ENCODE data around the gene CDH22.
A peak's percentile ranks its signal among the peaks of the same experiment; 100 is the strongest.

The CDH22 gene

DNA sequence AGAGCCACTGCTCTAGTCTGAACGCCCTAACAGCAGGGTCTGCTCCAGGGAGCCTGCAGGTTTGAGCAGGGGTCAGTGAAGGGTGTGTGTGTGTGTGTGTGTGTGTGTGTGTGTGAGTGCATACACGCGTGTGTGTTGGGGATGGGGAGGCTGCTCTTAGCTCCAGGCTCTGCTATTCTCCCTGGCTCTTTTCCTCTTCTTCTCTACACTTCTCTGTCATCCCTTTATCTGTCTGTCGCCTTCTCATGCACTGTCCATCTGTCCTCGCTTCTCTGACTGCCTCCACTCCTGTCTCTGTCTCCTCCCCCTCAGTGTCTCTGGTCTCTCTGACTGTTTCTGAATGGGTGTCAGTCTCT lies 3.4 kb upstream of the CDH22 start:
- no peak overlapping the region for H3K4me3 ChIP-seq (ENCODE audit: low read depth, low read length)
- no peak for DNase-seq (ENCODE audit: low read depth)
- TF ChIP-seq, protein P1, sequence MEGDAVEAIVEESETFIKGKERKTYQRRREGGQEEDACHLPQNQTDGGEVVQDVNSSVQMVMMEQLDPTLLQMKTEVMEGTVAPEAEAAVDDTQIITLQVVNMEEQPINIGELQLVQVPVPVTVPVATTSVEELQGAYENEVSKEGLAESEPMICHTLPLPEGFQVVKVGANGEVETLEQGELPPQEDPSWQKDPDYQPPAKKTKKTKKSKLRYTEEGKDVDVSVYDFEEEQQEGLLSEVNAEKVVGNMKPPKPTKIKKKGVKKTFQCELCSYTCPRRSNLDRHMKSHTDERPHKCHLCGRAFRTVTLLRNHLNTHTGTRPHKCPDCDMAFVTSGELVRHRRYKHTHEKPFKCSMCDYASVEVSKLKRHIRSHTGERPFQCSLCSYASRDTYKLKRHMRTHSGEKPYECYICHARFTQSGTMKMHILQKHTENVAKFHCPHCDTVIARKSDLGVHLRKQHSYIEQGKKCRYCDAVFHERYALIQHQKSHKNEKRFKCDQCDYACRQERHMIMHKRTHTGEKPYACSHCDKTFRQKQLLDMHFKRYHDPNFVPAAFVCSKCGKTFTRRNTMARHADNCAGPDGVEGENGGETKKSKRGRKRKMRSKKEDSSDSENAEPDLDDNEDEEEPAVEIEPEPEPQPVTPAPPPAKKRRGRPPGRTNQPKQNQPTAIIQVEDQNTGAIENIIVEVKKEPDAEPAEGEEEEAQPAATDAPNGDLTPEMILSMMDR (IDR thresholded peaks at IDR 0.05; ENCODE audit: low read depth, low read length, missing control alignments) = no peak

DNA sequence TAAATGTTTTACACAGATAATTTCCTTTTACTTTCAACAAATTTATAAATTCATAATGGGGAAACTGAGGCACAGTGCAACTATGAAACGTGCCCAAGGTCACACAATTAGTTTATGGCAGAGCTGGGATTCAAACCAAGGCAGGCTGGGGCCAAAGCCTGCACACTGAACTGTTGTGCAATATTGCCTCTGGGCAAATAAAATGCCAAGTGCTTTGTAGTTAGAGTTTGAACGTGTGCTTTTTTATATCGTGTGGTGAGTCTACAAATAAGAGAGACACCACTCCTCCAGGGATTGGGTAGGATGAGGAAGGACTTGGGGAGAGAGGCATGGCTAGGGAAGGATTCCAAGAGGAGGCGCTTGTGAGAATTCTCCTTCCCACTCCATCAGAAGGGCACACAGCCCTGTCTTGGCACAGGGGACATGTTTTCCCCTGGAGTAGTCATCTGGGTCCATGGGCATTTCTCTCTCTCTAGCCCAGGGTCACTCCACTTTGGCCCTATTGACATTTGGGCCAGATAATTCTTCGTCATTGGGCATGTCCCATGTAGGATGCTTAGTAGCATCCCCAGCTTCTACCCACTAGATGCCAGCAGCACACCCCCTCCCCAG lies 2.8 kb upstream of the CDH22 start:
- TF ChIP-seq, protein P1 (IDR thresholded peaks at IDR 0.05; ENCODE audit: low read depth, low read length, missing control alignments) = no peak
- no peak for DNase-seq (ENCODE audit: low read depth)
- no peak overlapping the region for H3K4me3 ChIP-seq (ENCODE audit: low read depth, low read length)

DNA sequence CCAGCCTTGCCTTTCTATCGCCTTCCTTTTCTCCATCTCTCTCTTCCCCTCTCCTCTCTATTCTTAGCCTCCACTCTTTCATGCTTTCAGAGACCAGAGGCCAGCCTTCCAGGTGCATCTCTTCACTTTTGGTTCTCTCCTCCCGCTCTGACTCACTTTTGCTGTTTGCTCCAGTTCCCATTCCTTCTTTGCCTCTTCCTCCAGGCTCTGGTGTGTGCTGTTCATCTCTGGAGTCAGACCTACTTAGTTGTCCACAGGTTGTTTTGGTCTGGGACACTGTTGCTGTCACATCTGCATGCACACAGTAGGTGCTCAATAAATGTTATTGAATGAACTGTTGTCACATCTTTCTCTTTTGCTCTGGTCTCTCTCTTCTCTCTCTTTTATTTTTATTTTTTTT lies 1.6 kb upstream of the CDH22 start:
- no peak for DNase-seq (ENCODE audit: low read depth)
- TF ChIP-seq, protein P1 (IDR thresholded peaks at IDR 0.05; ENCODE audit: low read depth, low read length, missing control alignments) = no peak

DNA sequence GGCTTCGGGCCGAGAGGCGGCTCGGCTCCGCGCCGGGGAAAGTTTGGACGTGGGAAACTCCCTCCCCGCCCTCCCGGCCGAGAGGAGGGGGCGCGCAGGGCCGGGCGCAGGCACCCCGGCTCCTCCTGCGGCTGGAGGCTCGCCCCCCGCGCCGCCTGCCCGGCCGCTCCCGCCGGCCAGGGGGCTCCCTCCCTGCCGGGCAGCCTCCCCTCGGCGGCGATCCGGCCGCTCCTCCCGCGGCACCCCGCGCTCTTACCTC lies 370 bp downstream of the CDH22 start:
- TF ChIP-seq, protein P1 (IDR thresholded peaks at IDR 0.05; ENCODE audit: low read depth, low read length, missing control alignments) = no peak
- DNase-seq (ENCODE audit: low read depth) = no peak
- H3K4me3 ChIP-seq (ENCODE audit: low read depth, low read length) = no peak overlapping the region; the same call in 1 of the 2 replicates

More for the DNA sequence above, 1.6 kb upstream of the CDH22 start:
- H3K4me3 ChIP-seq (ENCODE audit: low read depth, low read length) = no peak overlapping the region

DNA sequence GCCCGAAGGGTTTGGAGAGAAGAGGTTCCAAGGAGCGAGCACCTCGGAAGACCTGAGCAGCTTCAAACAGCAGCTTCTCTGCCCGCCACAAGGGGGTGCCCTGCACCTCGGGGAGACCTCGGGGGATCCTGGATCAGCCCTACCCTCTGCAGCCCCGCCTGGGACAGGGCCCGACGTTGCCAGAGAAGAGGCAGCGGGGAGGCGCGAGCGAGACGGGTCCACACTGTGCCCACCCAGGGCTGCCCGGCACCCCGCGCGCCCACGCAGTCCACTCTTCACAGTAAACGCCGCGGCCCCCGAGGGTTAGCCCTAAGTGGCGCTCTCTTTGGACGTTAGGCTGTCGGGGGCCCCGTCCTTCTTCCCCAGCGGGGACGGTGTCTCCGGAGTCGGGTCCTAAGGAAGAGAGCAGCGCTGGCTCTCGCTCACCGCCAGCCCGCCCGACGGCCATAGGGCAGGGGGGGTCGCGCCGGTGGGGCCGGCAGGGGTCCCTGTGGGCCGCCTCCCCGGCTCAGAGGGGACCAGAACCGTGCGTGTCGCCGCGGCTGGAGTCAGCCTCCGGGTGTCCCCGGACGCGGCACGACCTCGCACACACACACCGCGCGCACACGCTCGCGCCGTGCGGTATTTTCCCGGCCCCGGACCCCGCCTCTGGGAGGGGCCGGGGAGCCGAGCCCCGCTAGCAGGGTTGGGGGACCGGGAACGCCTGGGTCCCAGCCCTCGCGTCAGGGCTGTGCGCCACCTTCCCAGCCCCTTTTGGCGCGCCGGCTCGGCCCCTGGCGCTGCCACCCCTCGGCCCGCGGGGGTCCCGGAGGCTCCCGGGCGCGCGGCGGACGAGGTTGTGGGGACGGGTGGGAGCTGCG lies 929 bp downstream of the CDH22 start:
- peak overlapping the region; percentile 16 for H3K4me3 ChIP-seq (ENCODE audit: low read depth, low read length)
- peak; percentile 10 for DNase-seq (ENCODE audit: low read depth)
- TF ChIP-seq, protein P1 (IDR thresholded peaks at IDR 0.05; ENCODE audit: low read depth, low read length, missing control alignments) = peak; percentile 96

DNA sequence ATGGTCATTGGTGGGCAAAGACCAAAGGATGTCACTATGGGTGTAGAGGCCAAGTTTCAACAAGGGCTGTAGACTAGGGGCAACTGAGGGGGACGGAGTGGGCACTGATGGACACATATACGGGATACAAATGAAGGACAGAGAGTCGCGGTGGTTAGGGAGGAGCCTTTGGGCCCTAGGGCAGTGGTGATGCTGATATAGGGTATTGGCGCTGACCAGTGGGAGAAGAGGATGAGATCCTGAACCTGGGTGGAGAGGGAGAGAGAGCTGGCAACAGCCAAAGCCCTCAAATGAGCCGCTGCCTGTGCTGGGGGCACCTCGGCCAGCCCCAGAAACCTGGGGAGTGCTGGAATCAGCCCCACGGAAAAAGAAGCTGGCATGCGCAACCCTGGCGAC lies 1.6 kb downstream of the CDH22 start:
- TF ChIP-seq, protein P1 (IDR thresholded peaks at IDR 0.05; ENCODE audit: low read depth, low read length, missing control alignments) = no peak
- DNase-seq (ENCODE audit: low read depth) = no peak
- no peak overlapping the region for H3K4me3 ChIP-seq (ENCODE audit: low read depth, low read length)

DNA sequence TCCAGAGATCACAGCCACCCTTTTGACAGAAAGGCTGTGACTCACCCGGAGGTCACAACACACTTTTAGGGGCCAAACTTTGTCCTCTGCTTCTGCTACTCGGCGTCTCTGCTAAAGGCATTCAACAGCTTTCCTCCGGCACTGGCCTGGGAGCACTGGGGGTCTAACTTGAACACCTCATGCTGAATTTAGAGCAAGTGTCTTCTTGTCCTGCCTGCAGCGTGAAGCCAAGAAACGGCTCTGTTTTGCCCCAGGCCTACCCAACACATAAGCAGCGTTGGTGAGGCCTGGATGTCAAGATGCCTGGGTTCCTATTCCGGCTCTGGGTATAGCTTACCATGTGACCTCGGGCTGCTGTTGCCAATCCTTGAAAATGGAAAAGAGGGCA lies 2.3 kb downstream of the CDH22 start:
- no peak for DNase-seq (ENCODE audit: low read depth)
- TF ChIP-seq, protein P1 (IDR thresholded peaks at IDR 0.05; ENCODE audit: low read depth, low read length, missing control alignments) = no peak
- H3K4me3 ChIP-seq (ENCODE audit: low read depth, low read length) = no peak overlapping the region
